ENCODE measurements around the gene POU2F1. TPM values are rescaled to one million over a fixed set of nuclear protein-coding genes. Genes with fewer than 3 reads are reported as not detected.

The POU2F1 gene
- total and polyA plus RNA-seq, 7 donors: 0.83 to 9.0 (median 6.3) TPM

GRCh38 chr1:167194182-167194581 is 26.5 kb upstream of the POU2F1 start:
- no peak for ATAC-seq

GRCh38 chr1:167196166-167196565 is 24.5 kb upstream of the POU2F1 start:
- DNase-seq: no peak
- Histone ChIP-seq H3K4me1 (no peaks in the 10 kb centered on the region), H3K27me3 (ENCODE audit: insufficient read depth in 3 of 3, low read length in 2 of 3) (no peaks in the 10 kb centered on the region), H3K9me3 (no peaks in the 10 kb centered on the region), H3K4me3 (no peak overlapping the region), H3K27ac (no peak overlapping the region), H3K36me3 (ENCODE audit: insufficient read depth in 1 of 2, low read depth in 1 of 2) (no peaks in the 10 kb centered on the region)
- intact Hi-C loops (cut with DNase I): no loop called here
- no peak for TF ChIP-seq CTCF (IDR thresholded peaks at IDR 0.05)
- no peak for ATAC-seq

More at GRCh38 chr1:167194182-167194581, 26.5 kb upstream of the POU2F1 start:
- no peaks in the 10 kb centered on the region for H3K9me3 ChIP-seq
- H3K4me3 ChIP-seq: no peak overlapping the region
- no peak overlapping the region for H3K27ac ChIP-seq
- H3K4me1 ChIP-seq: no peaks in the 10 kb centered on the region
- no peak for TF ChIP-seq CTCF (IDR thresholded peaks at IDR 0.05)
- DNase-seq: no peak
- no peaks in the 10 kb centered on the region for H3K36me3 ChIP-seq (ENCODE audit: insufficient read depth in 1 of 2, low read depth in 1 of 2)
- intact Hi-C loops (cut with DNase I): no loop called here
- no peaks in the 10 kb centered on the region for H3K27me3 ChIP-seq (ENCODE audit: insufficient read depth in 3 of 3, low read length in 2 of 3)
- WGBS, 3 donors: 77 to 83% (median 78%) methylated on average over 3 of the region's 3 CpGs

- Histone ChIP-seq H3K27ac (no peak overlapping the region), H3K9me3 (no peaks in the 10 kb centered on the region), H3K4me3 (no peak overlapping the region), H3K36me3 (ENCODE audit: insufficient read depth in 1 of 2, low read depth in 1 of 2) (no peaks in the 10 kb centered on the region), H3K4me1 (no peaks in the 10 kb centered on the region), H3K27me3 (ENCODE audit: insufficient read depth in 3 of 3, low read length in 2 of 3) (no peaks in the 10 kb centered on the region)
- no peak for TF ChIP-seq CTCF (IDR thresholded peaks at IDR 0.05)
- DNase-seq (no peak), ATAC-seq (no peak)
- 0 to 74% (median 0%) methylated on average over 1 of the region's 1 CpG for WGBS, 3 donors
- intact Hi-C loops (cut with DNase I): no loop called here
These were observed 23.4 kb upstream of the POU2F1 start for GRCh38 chr1:167197236-167197635.

GRCh38 chr1:167197692-167198091 is 23.0 kb upstream of the POU2F1 start:
- intact Hi-C loops (cut with DNase I): no loop called here
- no peaks in the 10 kb centered on the region for H3K27me3 ChIP-seq (ENCODE audit: insufficient read depth in 3 of 3, low read length in 2 of 3)
- TF ChIP-seq CTCF (IDR thresholded peaks at IDR 0.05): no peak
- ATAC-seq (no peak), DNase-seq (no peak)
- no peaks in the 10 kb centered on the region for H3K36me3 ChIP-seq (ENCODE audit: insufficient read depth in 1 of 2, low read depth in 1 of 2)
- no peak overlapping the region for H3K27ac ChIP-seq
- no peak overlapping the region for H3K4me3 ChIP-seq
- no peaks in the 10 kb centered on the region for H3K9me3 ChIP-seq
- 90 to 93% (median 91%) methylated on average over 4 of the region's 4 CpGs for WGBS, 3 donors
- H3K4me1 ChIP-seq: no peaks in the 10 kb centered on the region

- DNase-seq: no peak
- no peak for ATAC-seq
- TF ChIP-seq CTCF (IDR thresholded peaks at IDR 0.05): no peak
- Histone ChIP-seq H3K27me3 (ENCODE audit: insufficient read depth in 3 of 3, low read length in 2 of 3) (no peaks in the 10 kb centered on the region), H3K27ac (no peak overlapping the region), H3K4me1 (no peaks in the 10 kb centered on the region), H3K9me3 (no peaks in the 10 kb centered on the region), H3K36me3 (ENCODE audit: insufficient read depth in 1 of 2, low read depth in 1 of 2) (no peaks in the 10 kb centered on the region), H3K4me3 (no peak overlapping the region)
- intact Hi-C loops (cut with DNase I): no loop called here
- WGBS, 3 donors: 53 to 55% (median 53%) methylated on average over 5 of the region's 5 CpGs
These were observed 22.1 kb upstream of the POU2F1 start for GRCh38 chr1:167198518-167199133.
